Stimulated activated CD8-positive, alpha-beta memory T cell treated with anti-CD3 and anti-CD28 coated beads, Interleukin-12 subunit alpha, Interleukin-12 subunit beta, amount 100 ng/mL, for 24 hours (primary cell): ENCODE results near the gene CPSF4.
A peak's percentile ranks its signal among the peaks of the same experiment; 100 is the strongest.

ENCODE experiments used
- DNase-seq: peaks from one replicate; pipeline ENCODE4 v3.0.0-alpha.2; 2020; ENCODE audit errors: extremely low read depth

The CPSF4 gene

GRCh38 chr7:99448855-99449254 lies 10.1 kb downstream of the CPSF4 start:
- DNase-seq: no peak

GRCh38 chr7:99449326-99449725 lies 10.6 kb downstream of the CPSF4 start:
- DNase-seq: no peak

- no peak for DNase-seq
These were observed 13.2 kb downstream of the CPSF4 start for GRCh38 chr7:99451936-99452335.

GRCh38 chr7:99452541-99452940 lies 13.8 kb downstream of the CPSF4 start:
- DNase-seq: no peak

- no peak for DNase-seq
These were observed 14.4 kb downstream of the CPSF4 start for GRCh38 chr7:99453105-99453504.

GRCh38 chr7:99455874-99456273 lies 17.1 kb downstream of the CPSF4 start:
- no peak for DNase-seq

GRCh38 chr7:99456288-99456687 lies 17.5 kb downstream of the CPSF4 start:
- DNase-seq: no peak

GRCh38 chr7:99457050-99457649 lies 18.4 kb downstream of the CPSF4 start:
- DNase-seq: no peak

GRCh38 chr7:99457650-99458493 lies 19.1 kb downstream of the CPSF4 start:
- no peak for DNase-seq

- no peak for DNase-seq
These were observed 20.3 kb downstream of the CPSF4 start for GRCh38 chr7:99459087-99459486.

- no peak for DNase-seq
These were observed 21.9 kb downstream of the CPSF4 start for GRCh38 chr7:99460651-99461050.

GRCh38 chr7:99461221-99461620 lies 22.5 kb downstream of the CPSF4 start:
- no peak for DNase-seq

- no peak for DNase-seq
These were observed 26.7 kb downstream of the CPSF4 start for GRCh38 chr7:99465421-99465768.

- DNase-seq: no peak
These were observed 29.7 kb downstream of the CPSF4 start for GRCh38 chr7:99468336-99468918.

GRCh38 chr7:99469381-99470065 lies 30.8 kb downstream of the CPSF4 start:
- no peak for DNase-seq

- peak; percentile 98 for DNase-seq
These were observed 34.0 kb downstream of the CPSF4 start, which contains the start of gene ZNF789 for GRCh38 chr7:99472561-99473314. ZNF789 (plus strand) TSS chr7:99472890; CDS start chr7:99476457, 3,567 bp downstream.

GRCh38 chr7:99473315-99473596 lies 34.5 kb downstream of the CPSF4 start:
- DNase-seq: no peak

GRCh38 chr7:99476107-99476506 lies 37.4 kb downstream of the CPSF4 start:
- DNase-seq: no peak

- DNase-seq: no peak
These were observed 40.0 kb downstream of the CPSF4 start for GRCh38 chr7:99478464-99479440.

- DNase-seq: no peak
These were observed 46.4 kb downstream of the CPSF4 start for GRCh38 chr7:99485094-99485493.

- no peak for DNase-seq
These were observed 50.5 kb downstream of the CPSF4 start for GRCh38 chr7:99489235-99489634.
